GM12878 (cell line): ENCODE data around the gene ADGRD2. TPM values are rescaled to one million over a fixed set of nuclear protein-coding genes. Genes with fewer than 3 reads are reported as not detected.

Source experiments
- ATAC-seq: fragments of 200-7000 bp; cut with Tn5 transposase; 3 replicates; pipeline ENCODE4 v1.9.1; 2020; ENCODE audit warnings: mild to moderate bottlenecking, moderate library complexity
- BruUV-seq: library from RNA; stranded (reverse); fragments of 400-500 nt; replicated peaks from 2 replicates; lab custom pipeline; 2021; lab: Mats Ljungman, UMichigan
- CTCF ChIA-PET: fragments of 300-600 bp; sonication (Branson Sonifier 250); formaldehyde crosslinking; extraction: SDS; loops from one replicate; lab custom pipeline; 2021; ENCODE audit warnings: inconsistent platforms; lab: Yijun Ruan, JAX
- POLR2A ChIA-PET: fragments of 350-600 bp; formaldehyde crosslinking; extraction: SDS; loops from one replicate; lab custom pipeline; 2021; ENCODE audit warnings: inconsistent platforms; lab: Charles Lee
- RAD21 ChIA-PET: fragments of 300-600 bp; sonication (Branson Sonifier 250); formaldehyde crosslinking; loops from one replicate; lab custom pipeline; 2023; ENCODE audit warnings: antibody characterized with exemption; ENCODE audit not compliant: unreplicated experiment; lab: Charles Lee
- SMC1A ChIA-PET: fragments of 300-600 bp; sonication (Branson Sonifier 250); formaldehyde crosslinking; loops from one replicate; lab custom pipeline; 2023; ENCODE audit not compliant: unreplicated experiment, uncharacterized antibody; lab: Charles Lee
- DNase-seq: peaks from one replicate; pipeline ENCODE4 v3.0.0-alpha.2; 2011; ENCODE audit warnings: low read depth, low spot score
- FAIRE-seq: peaks from 3 replicates; lab custom pipeline; 2011; peaks lifted over from hg19 to GRCh38; lab: Jason Lieb, UNC
- H2AFZ ChIP-seq: 2 replicates; pipeline ENCODE4 v1.6.0; 2011; ENCODE audit warnings: low read depth, low read length, control low read depth; ENCODE audit not compliant: control insufficient read depth
- H3K27ac ChIP-seq: 2 replicates; pipeline ENCODE4 v1.5.1; 2011; ENCODE audit warnings: control low read depth; ENCODE audit not compliant: control insufficient read depth, insufficient read depth
- H3K27me3 ChIP-seq, 2 experiments: replicated peaks in 1 of 2; 2 replicates each; pipeline versions ENCODE4 v1.6.0 to v1.6.1; 2011; ENCODE audit warnings: low read length in 1 of 2; ENCODE audit not compliant: control insufficient read depth in 2 of 2, insufficient read depth in 2 of 2
- H3K36me3 ChIP-seq, 2 experiments: 2 replicates each; pipeline ENCODE4 v1.5.1; 2011; ENCODE audit warnings: low read length in 1 of 2; ENCODE audit not compliant: control insufficient read depth in 2 of 2, insufficient read depth in 2 of 2
- H3K4me1 ChIP-seq: 2 replicates; pipeline ENCODE4 v1.6.1; 2011; ENCODE audit warnings: mild to moderate bottlenecking, low read length, moderate library complexity, mixed read lengths; ENCODE audit not compliant: control insufficient read depth, insufficient read depth
- H3K4me2 ChIP-seq: 2 replicates; pipeline ENCODE4 v1.6.0; 2011; ENCODE audit warnings: control low read depth; ENCODE audit not compliant: control insufficient read depth, insufficient read depth
- H3K4me3 ChIP-seq: fragments of 200-600 bp; sonication (generic); 2 replicates; pipeline ENCODE4 v1.5.1; 2016
- H3K79me2 ChIP-seq: 2 replicates; pipeline ENCODE4 v1.6.0; 2011; ENCODE audit warnings: low read length; ENCODE audit not compliant: control insufficient read depth, insufficient read depth
- H3K9ac ChIP-seq: 2 replicates; pipeline ENCODE4 v1.8.0; 2011; ENCODE audit warnings: low read length, control low read depth, mixed read lengths; ENCODE audit not compliant: control insufficient read depth, insufficient read depth
- H3K9me3 ChIP-seq: replicated peaks from 3 replicates; pipeline ENCODE4 v1.5.1; 2011; ENCODE audit warnings: mild to moderate bottlenecking, low read length; ENCODE audit not compliant: control insufficient read depth, insufficient read depth
- H4K20me1 ChIP-seq: 2 replicates; pipeline ENCODE4 v1.6.0; 2011; ENCODE audit not compliant: control insufficient read depth, insufficient read depth
- ZNF207 ChIP-seq: fragments of 450-650 bp; IDR thresholded peaks from 2 replicates; pipeline ENCODE4 v1.6.1; 2014; ENCODE audit warnings: antibody characterized with exemption, mild to moderate bottlenecking, borderline replicate concordance
- WGBS: methylation state at CpG from one replicate; pipeline ENCODE4 v1.1.6; 2016; ENCODE audit warnings: low lambda C conversion rate; ENCODE audit not compliant: insufficient replicate concordance, insufficient coverage; ENCODE audit errors: missing lambda C conversion rate; 5-methylcytosine and 5-hydroxymethylcytosine counted together
- in situ Hi-C: fragments of 300-500 bp; cut with MboI; formaldehyde crosslinking; loops from 9 replicates; pipeline ENCODE4 v1.14.3; 2018; ENCODE audit warnings: mixed read lengths
- intact Hi-C: fragments of 100-400 bp; cut with micrococcal nuclease; formaldehyde crosslinking; loops from one replicate; pipeline ENCODE4 v1.14.2; 2022; ENCODE audit not compliant: unreplicated experiment
- polyA plus RNA-seq, 11 experiments: library from polyadenylated mRNA; depleted of rRNA in 4 of 11; unstranded in 6 of 11; stranded (reverse) in 5 of 11; fragments of >200 nt; fragmentation: Nextera tagmentation in 4 of 11; fragmentation: Illumina TruSeq in 1 of 11; extraction: Ambion mirVana in 4 of 11; extraction: Trizol in 1 of 11; gene quantifications; 1 replicate in 1 of 11; 2 replicates in 10 of 11; pipeline versions ENCODE4 v1.2.1 to v1.2.3, GENCODE V29; 2011 to 2016; ENCODE audit warnings: inconsistent platforms in 2 of 11, missing spikeins in 2 of 11, low read depth in 1 of 11
- total RNA-seq, 4 experiments: library from RNA; depleted of rRNA in 3 of 4; stranded (reverse); fragments of >200 nt in 3 of 4; fragmentation: Illumina TruSeq in 1 of 4; extraction: Trizol in 1 of 4; gene quantifications; 2 replicates each; pipeline versions ENCODE4 v1.2.1 to v1.2.3, GENCODE V29; 2013 to 2021
- TF ChIP-seq, protein P1 (sequence below): fragments of 450-650 bp; IDR thresholded peaks from 2 replicates; pipeline ENCODE4 v1.6.1; 2017; ENCODE audit warnings: mild to moderate bottlenecking, moderate library complexity

The ADGRD2 gene
- total and polyA plus RNA-seq, 10 of the 15 experiments (the other 5 are each of a cell fraction or from before 2014, with no cell fraction given): not detected

DNA sequence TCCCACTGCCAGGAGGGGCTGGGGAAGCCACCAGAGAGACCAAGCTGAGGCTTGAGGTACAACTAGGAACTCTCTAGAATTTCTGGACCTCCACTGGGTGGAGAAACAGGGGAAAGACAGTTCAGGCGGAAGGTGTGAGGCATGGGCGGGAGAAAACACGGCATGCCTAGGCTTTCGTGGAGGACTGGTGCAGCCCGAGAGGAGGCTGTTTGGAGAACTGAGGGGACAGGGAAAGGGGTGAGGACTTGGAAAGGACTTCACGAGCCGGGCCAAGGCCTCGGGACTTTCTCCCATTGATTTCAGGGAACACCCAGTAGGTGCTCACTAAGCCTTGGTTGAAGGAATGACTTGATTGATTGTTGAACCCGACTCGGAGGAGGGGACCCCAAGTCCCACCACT lies 9.5 kb upstream of the ADGRD2 start (continued):
- TF ChIP-seq, protein P1, sequence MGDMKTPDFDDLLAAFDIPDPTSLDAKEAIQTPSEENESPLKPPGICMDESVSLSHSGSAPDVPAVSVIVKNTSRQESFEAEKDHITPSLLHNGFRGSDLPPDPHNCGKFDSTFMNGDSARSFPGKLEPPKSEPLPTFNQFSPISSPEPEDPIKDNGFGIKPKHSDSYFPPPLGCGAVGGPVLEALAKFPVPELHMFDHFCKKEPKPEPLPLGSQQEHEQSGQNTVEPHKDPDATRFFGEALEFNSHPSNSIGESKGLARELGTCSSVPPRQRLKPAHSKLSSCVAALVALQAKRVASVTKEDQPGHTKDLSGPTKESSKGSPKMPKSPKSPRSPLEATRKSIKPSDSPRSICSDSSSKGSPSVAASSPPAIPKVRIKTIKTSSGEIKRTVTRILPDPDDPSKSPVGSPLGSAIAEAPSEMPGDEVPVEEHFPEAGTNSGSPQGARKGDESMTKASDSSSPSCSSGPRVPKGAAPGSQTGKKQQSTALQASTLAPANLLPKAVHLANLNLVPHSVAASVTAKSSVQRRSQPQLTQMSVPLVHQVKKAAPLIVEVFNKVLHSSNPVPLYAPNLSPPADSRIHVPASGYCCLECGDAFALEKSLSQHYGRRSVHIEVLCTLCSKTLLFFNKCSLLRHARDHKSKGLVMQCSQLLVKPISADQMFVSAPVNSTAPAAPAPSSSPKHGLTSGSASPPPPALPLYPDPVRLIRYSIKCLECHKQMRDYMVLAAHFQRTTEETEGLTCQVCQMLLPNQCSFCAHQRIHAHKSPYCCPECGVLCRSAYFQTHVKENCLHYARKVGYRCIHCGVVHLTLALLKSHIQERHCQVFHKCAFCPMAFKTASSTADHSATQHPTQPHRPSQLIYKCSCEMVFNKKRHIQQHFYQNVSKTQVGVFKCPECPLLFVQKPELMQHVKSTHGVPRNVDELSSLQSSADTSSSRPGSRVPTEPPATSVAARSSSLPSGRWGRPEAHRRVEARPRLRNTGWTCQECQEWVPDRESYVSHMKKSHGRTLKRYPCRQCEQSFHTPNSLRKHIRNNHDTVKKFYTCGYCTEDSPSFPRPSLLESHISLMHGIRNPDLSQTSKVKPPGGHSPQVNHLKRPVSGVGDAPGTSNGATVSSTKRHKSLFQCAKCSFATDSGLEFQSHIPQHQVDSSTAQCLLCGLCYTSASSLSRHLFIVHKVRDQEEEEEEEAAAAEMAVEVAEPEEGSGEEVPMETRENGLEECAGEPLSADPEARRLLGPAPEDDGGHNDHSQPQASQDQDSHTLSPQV: no peak

DNA sequence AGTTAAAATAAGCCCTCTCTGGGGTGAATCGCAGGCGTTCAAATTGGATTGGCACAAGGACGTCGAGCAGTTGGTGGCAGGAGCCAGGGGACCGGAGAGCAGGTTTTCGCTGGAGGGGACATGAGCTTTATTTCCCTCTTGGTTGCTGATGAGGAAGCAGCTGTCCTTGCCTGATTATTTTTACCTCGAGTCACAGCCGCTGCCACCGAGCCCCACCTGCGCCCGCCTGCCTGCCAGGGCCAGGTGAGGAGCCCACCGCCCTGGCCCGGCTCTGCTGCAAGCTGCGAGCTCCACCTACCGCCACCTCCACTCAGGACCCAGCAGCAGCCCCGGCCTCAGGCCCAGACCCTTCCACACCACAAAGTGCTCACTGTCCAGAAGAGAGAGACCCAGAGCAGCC lies 9.0 kb upstream of the ADGRD2 start:
- ATAC-seq (no peak), DNase-seq (no peak), FAIRE-seq (no peak)
- H4K20me1 ChIP-seq: no peaks in the 10 kb centered on the region
- ChIA-PET CTCF (interaction anchor here (1.2 to 1.8 kb wide), 2 partner anchors 24 to 314 kb away, joined by 3 to 6 read pairs; no protein-coding TSS in a partner anchor), SMC1A (no interaction called here), POLR2A (interaction anchor here (0.7 kb wide), 1 partner anchor 21 kb away, joined by 3 read pairs; no protein-coding TSS in a partner anchor), RAD21 (no interaction called here)
- H3K79me2 ChIP-seq: no peaks in the 10 kb centered on the region
- H3K4me1 ChIP-seq: peaks cover 6% of the 10 kb centered on the region
- no peak overlapping the region for H2AFZ ChIP-seq
- in situ Hi-C loops: no loop called here
- no peaks in the 10 kb centered on the region for H3K27me3 ChIP-seq
- H3K9me3 ChIP-seq: peaks cover 7% of the 10 kb centered on the region; the same call in 1 of the 3 replicates
- TF ChIP-seq, protein P1: no peak
- no peak for TF ChIP-seq ZNF207
- no TSS peak for BruUV-seq
- H3K9ac ChIP-seq: no peak overlapping the region
- H3K36me3 ChIP-seq: no peaks in the 10 kb centered on the region
- H3K4me3 ChIP-seq: no peak overlapping the region
- WGBS: 25% methylated on average over 16 of the region's 16 CpGs
- no peak overlapping the region for H3K27ac ChIP-seq
- H3K4me2 ChIP-seq: no peak overlapping the region
- intact Hi-C loops: no loop called here
